NCI-H526 (cell line): ENCODE data around the gene AFTPH.

Experiments used
- DNase-seq, 2 experiments: peaks; one replicate each; lab custom pipeline; 2025; lab: John Stamatoyannopoulos, UW

AFTPH gene

GRCh38 chr2:64612575-64613195 is 88.6 kb downstream of the AFTPH start:
- DNase-seq = no peak

- no peak for DNase-seq
These were observed 89.1 kb downstream of the AFTPH start for GRCh38 chr2:64613276-64613675.

GRCh38 chr2:64615192-64615763 is 91.2 kb downstream of the AFTPH start:
- DNase-seq = no peak

GRCh38 chr2:64615844-64616536 is 91.9 kb downstream of the AFTPH start:
- DNase-seq = no peak

- DNase-seq = no peak
These were observed 93.6 kb downstream of the AFTPH start for GRCh38 chr2:64617631-64618151.

GRCh38 chr2:64620661-64621060 is 96.5 kb downstream of the AFTPH start:
- no peak for DNase-seq

- DNase-seq = no peak
These were observed 98.5 kb downstream of the AFTPH start for GRCh38 chr2:64622443-64623241.

GRCh38 chr2:64623242-64623850 is 99.2 kb downstream of the AFTPH start:
- no peak for DNase-seq

- no peak for DNase-seq
These were observed 100.0 kb downstream of the AFTPH start for GRCh38 chr2:64624108-64624610.

- no peak for DNase-seq
These were observed 100.7 kb downstream of the AFTPH start for GRCh38 chr2:64624862-64625261.

GRCh38 chr2:64625299-64626145 is 101.4 kb downstream of the AFTPH start:
- DNase-seq = peak in 1 of 2 experiments; percentile 9

GRCh38 chr2:64626146-64626809 is 102.2 kb downstream of the AFTPH start:
- no peak for DNase-seq

- peak in 1 of 2 experiments; percentile 34 for DNase-seq
These were observed 103.0 kb downstream of the AFTPH start for GRCh38 chr2:64626963-64627760.

- no peak for DNase-seq
These were observed 104.0 kb downstream of the AFTPH start for GRCh38 chr2:64627860-64628841.

- DNase-seq = no peak
These were observed 105.2 kb downstream of the AFTPH start for GRCh38 chr2:64629329-64629781.

GRCh38 chr2:64629875-64630274 is 105.7 kb downstream of the AFTPH start:
- DNase-seq = peak in 1 of 2 experiments; percentile 32

- DNase-seq = no peak
These were observed 106.6 kb downstream of the AFTPH start for GRCh38 chr2:64630752-64631151.

GRCh38 chr2:64631771-64632170 is 107.6 kb downstream of the AFTPH start:
- DNase-seq = no peak
